GM12878 (cell line): ENCODE results near the gene TIMM8A. TPM values are rescaled to one million over a fixed set of nuclear protein-coding genes. Genes with fewer than 3 reads are reported as not detected.

ENCODE experiments used
- ATAC-seq: fragments of 200-7000 bp; cut with Tn5 transposase; 3 replicates; pipeline ENCODE4 v1.9.1; 2020; ENCODE audit warnings: mild to moderate bottlenecking, moderate library complexity
- BruUV-seq: library from RNA; stranded (reverse); fragments of 400-500 nt; replicated peaks from 2 replicates; lab custom pipeline; 2021; lab: Mats Ljungman, UMichigan
- CTCF ChIA-PET: fragments of 300-600 bp; sonication (Branson Sonifier 250); formaldehyde crosslinking; extraction: SDS; loops from one replicate; lab custom pipeline; 2021; ENCODE audit warnings: inconsistent platforms; lab: Yijun Ruan, JAX
- POLR2A ChIA-PET: fragments of 350-600 bp; formaldehyde crosslinking; extraction: SDS; loops from one replicate; lab custom pipeline; 2021; ENCODE audit warnings: inconsistent platforms; lab: Charles Lee
- RAD21 ChIA-PET: fragments of 300-600 bp; sonication (Branson Sonifier 250); formaldehyde crosslinking; loops from one replicate; lab custom pipeline; 2023; ENCODE audit warnings: antibody characterized with exemption; ENCODE audit not compliant: unreplicated experiment; lab: Charles Lee
- SMC1A ChIA-PET: fragments of 300-600 bp; sonication (Branson Sonifier 250); formaldehyde crosslinking; loops from one replicate; lab custom pipeline; 2023; ENCODE audit not compliant: unreplicated experiment, uncharacterized antibody; lab: Charles Lee
- DNase-seq: peaks from one replicate; pipeline ENCODE4 v3.0.0-alpha.2; 2011; ENCODE audit warnings: low read depth, low spot score
- FAIRE-seq: peaks from 3 replicates; lab custom pipeline; 2011; peaks lifted over from hg19 to GRCh38; lab: Jason Lieb, UNC
- H2AFZ ChIP-seq: 2 replicates; pipeline ENCODE4 v1.6.0; 2011; ENCODE audit warnings: low read depth, low read length, control low read depth; ENCODE audit not compliant: control insufficient read depth
- H3K27ac ChIP-seq: 2 replicates; pipeline ENCODE4 v1.5.1; 2011; ENCODE audit warnings: control low read depth; ENCODE audit not compliant: control insufficient read depth, insufficient read depth
- H3K27me3 ChIP-seq, 2 experiments: replicated peaks in 1 of 2; 2 replicates each; pipeline versions ENCODE4 v1.6.0 to v1.6.1; 2011; ENCODE audit warnings: low read length in 1 of 2; ENCODE audit not compliant: control insufficient read depth in 2 of 2, insufficient read depth in 2 of 2
- H3K36me3 ChIP-seq, 2 experiments: 2 replicates each; pipeline ENCODE4 v1.5.1; 2011; ENCODE audit warnings: low read length in 1 of 2; ENCODE audit not compliant: control insufficient read depth in 2 of 2, insufficient read depth in 2 of 2
- H3K4me1 ChIP-seq: 2 replicates; pipeline ENCODE4 v1.6.1; 2011; ENCODE audit warnings: mild to moderate bottlenecking, low read length, moderate library complexity, mixed read lengths; ENCODE audit not compliant: control insufficient read depth, insufficient read depth
- H3K4me2 ChIP-seq: 2 replicates; pipeline ENCODE4 v1.6.0; 2011; ENCODE audit warnings: control low read depth; ENCODE audit not compliant: control insufficient read depth, insufficient read depth
- H3K4me3 ChIP-seq: fragments of 200-600 bp; sonication (generic); 2 replicates; pipeline ENCODE4 v1.5.1; 2016
- H3K79me2 ChIP-seq: 2 replicates; pipeline ENCODE4 v1.6.0; 2011; ENCODE audit warnings: low read length; ENCODE audit not compliant: control insufficient read depth, insufficient read depth
- H3K9ac ChIP-seq: 2 replicates; pipeline ENCODE4 v1.8.0; 2011; ENCODE audit warnings: low read length, control low read depth, mixed read lengths; ENCODE audit not compliant: control insufficient read depth, insufficient read depth
- H3K9me3 ChIP-seq: replicated peaks from 3 replicates; pipeline ENCODE4 v1.5.1; 2011; ENCODE audit warnings: mild to moderate bottlenecking, low read length; ENCODE audit not compliant: control insufficient read depth, insufficient read depth
- H4K20me1 ChIP-seq: 2 replicates; pipeline ENCODE4 v1.6.0; 2011; ENCODE audit not compliant: control insufficient read depth, insufficient read depth
- HDAC6 ChIP-seq: fragments of 200-600 bp; sonication (generic); IDR thresholded peaks from one replicate; pipeline ENCODE4 v1.8.0; 2017; ENCODE audit warnings: antibody characterized with exemption; ENCODE audit not compliant: unreplicated experiment
- POU2F2 ChIP-seq: IDR thresholded peaks from 3 replicates; pipeline ENCODE4 v1.6.1; 2011; ENCODE audit warnings: low read depth, mild to moderate bottlenecking, low read length, borderline replicate concordance
- SMAD1 ChIP-seq: fragments of 450-650 bp; IDR thresholded peaks from 2 replicates; pipeline ENCODE4 v1.6.1; 2018; ENCODE audit warnings: mild to moderate bottlenecking, low read depth; ENCODE audit not compliant: partially characterized antibody
- SPI1 ChIP-seq: IDR thresholded peaks from 2 replicates; pipeline ENCODE4 v1.6.1; 2011; ENCODE audit warnings: low read depth, mild to moderate bottlenecking, low read length, moderate library complexity, borderline replicate concordance; ENCODE audit not compliant: insufficient read depth
- ZBTB4 ChIP-seq: fragments of 450-650 bp; formaldehyde crosslinking; IDR thresholded peaks from 2 replicates; pipeline ENCODE4 v1.4.0; 2022; ENCODE audit warnings: mild to moderate bottlenecking, moderate library complexity
- WGBS: methylation state at CpG from one replicate; pipeline ENCODE4 v1.1.6; 2016; ENCODE audit warnings: low lambda C conversion rate; ENCODE audit not compliant: insufficient replicate concordance, insufficient coverage; ENCODE audit errors: missing lambda C conversion rate; 5-methylcytosine and 5-hydroxymethylcytosine counted together
- in situ Hi-C: fragments of 300-500 bp; cut with MboI; formaldehyde crosslinking; loops from 9 replicates; pipeline ENCODE4 v1.14.3; 2018; ENCODE audit warnings: mixed read lengths
- intact Hi-C: fragments of 100-400 bp; cut with micrococcal nuclease; formaldehyde crosslinking; loops from one replicate; pipeline ENCODE4 v1.14.2; 2022; ENCODE audit not compliant: unreplicated experiment
- polyA plus RNA-seq, 11 experiments: library from polyadenylated mRNA; depleted of rRNA in 4 of 11; unstranded in 6 of 11; stranded (reverse) in 5 of 11; fragments of >200 nt; fragmentation: Nextera tagmentation in 4 of 11; fragmentation: Illumina TruSeq in 1 of 11; extraction: Ambion mirVana in 4 of 11; extraction: Trizol in 1 of 11; gene quantifications; 1 replicate in 1 of 11; 2 replicates in 10 of 11; pipeline versions ENCODE4 v1.2.1 to v1.2.3, GENCODE V29; 2011 to 2016; ENCODE audit warnings: inconsistent platforms in 2 of 11, missing spikeins in 2 of 11, low read depth in 1 of 11
- total RNA-seq, 4 experiments: library from RNA; depleted of rRNA in 3 of 4; stranded (reverse); fragments of >200 nt in 3 of 4; fragmentation: Illumina TruSeq in 1 of 4; extraction: Trizol in 1 of 4; gene quantifications; 2 replicates each; pipeline versions ENCODE4 v1.2.1 to v1.2.3, GENCODE V29; 2013 to 2021

TIMM8A gene
- total and polyA plus RNA-seq, 10 of the 15 experiments (the other 5 are each of a cell fraction or from before 2014, with no cell fraction given): 6.7 to 92.7 (median 26.5) TPM

DNA sequence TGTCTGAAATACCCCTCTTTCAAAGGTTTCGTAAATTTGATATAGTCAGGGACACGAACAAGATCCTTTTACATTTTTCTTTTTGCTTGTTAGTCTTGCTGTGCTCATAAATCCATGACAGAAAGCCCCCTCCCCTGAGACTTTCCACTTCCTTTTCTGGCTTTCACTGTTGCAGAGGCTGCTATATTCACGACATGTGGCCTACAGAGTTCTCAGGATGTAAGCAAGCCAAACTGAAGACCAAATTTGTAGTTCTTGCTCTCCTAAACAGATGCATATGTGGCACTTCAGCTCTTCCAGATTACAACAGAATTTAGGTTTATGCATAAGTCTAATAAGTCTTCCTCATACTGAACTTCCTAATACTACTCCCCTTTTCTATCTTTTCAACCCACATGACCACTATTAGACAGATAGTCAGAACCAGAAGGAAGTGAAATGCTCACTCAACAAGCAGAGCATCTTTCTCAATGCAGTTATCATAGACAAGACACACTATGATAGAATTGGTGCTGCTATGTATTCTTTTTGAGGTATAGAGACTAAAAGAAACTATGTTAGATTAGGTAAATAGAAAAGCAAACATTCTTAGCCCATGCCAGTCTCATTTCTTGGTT is 22.5 kb upstream of the TIMM8A start:
- Histone ChIP-seq H2AFZ (no peak overlapping the region), H3K9ac (no peak overlapping the region), H3K4me1 (0 out of 2 replicates have a peak, but pooled peaks cover 2% of the 10 kb centered on the region), H3K4me3 (no peak overlapping the region; the same call in 1 of the 2 replicates), H3K79me2 (no peaks in the 10 kb centered on the region), H3K9me3 (no peaks in the 10 kb centered on the region), H3K36me3 (no peaks in the 10 kb centered on the region; a peak in 1 of 4 replicates), H3K27me3 (no peaks in the 10 kb centered on the region), H3K27ac (no peak overlapping the region; the same call in 1 of the 2 replicates), H4K20me1 (no peaks in the 10 kb centered on the region), H3K4me2 (no peak overlapping the region; the same call in 1 of the 2 replicates)
- TF ChIP-seq HDAC6 (no peak), SPI1 (peak; percentile 36; the same call in 1 of the 2 replicates)
- ChIA-PET CTCF (no interaction called here), POLR2A (no interaction called here), RAD21 (no interaction called here), SMC1A (no interaction called here)
- ATAC-seq (peak; percentile 31; the same call in 1 of the 3 replicates), FAIRE-seq (no peak), DNase-seq (no peak)
- no TSS peak for BruUV-seq
- 14% methylated on average over 3 of the region's 3 CpGs for WGBS
- in situ Hi-C loops: no loop called here
- intact Hi-C loops: no loop called here

DNA sequence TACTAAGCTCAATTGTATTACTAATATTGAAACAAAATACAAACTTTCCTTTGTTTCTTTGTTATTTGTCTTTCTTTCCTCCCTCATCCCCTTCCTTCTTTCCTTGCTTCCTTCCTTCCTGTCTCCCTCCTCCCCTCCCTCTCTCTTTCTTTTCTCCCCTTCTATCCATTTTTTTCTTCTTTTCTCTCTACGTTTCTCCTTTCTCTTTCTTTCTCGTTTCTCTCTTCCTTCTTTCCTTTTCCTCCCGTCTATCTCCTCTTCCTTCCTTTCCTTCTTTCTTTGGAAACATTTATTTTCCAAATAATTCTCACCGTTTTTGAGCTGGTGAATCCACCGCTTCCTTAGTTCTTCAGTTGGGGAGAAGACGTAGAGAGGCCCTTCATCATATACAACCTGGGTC is 21.1 kb upstream of the TIMM8A start:
- POLR2A ChIA-PET: interaction anchor here (1.1 kb wide), 1 partner anchor 23 kb away, joined by 3 read pairs; no protein-coding TSS in a partner anchor

More for the DNA sequence above, 21.1 kb upstream of the TIMM8A start:
- WGBS: 47% methylated on average over 6 of the region's 6 CpGs
- no peak overlapping the region for H3K4me3 ChIP-seq
- no peak overlapping the region for H3K9ac ChIP-seq
- no peaks in the 10 kb centered on the region for H3K27me3 ChIP-seq
- no peak overlapping the region for H2AFZ ChIP-seq
- ChIA-PET SMC1A (interaction anchor here (0.7 kb wide), 1 partner anchor 8 kb away, joined by 3 read pairs; no protein-coding TSS in a partner anchor), RAD21 (no interaction called here), CTCF (no interaction called here)
- TF ChIP-seq ZBTB4 (CRISPR knock-in tag) (no peak), POU2F2 (no peak), SMAD1 (no peak)
- intact Hi-C loops (no loop called here), in situ Hi-C loops (no loop called here)
- H3K4me2 ChIP-seq: no peak overlapping the region
- no peak for DNase-seq
- no peaks in the 10 kb centered on the region for H4K20me1 ChIP-seq
- 0 out of 2 replicates have a peak, but pooled peaks cover 2% of the 10 kb centered on the region for H3K4me1 ChIP-seq
- FAIRE-seq: no peak
- ATAC-seq: no peak
- BruUV-seq: no TSS peak
- H3K36me3 ChIP-seq: no peaks in the 10 kb centered on the region; a peak in 2 of 4 replicates
- H3K79me2 ChIP-seq: no peaks in the 10 kb centered on the region
- H3K27ac ChIP-seq: no peak overlapping the region
- no peaks in the 10 kb centered on the region for H3K9me3 ChIP-seq
